ENCODE measurements around the gene ANKRD55.

The ANKRD55 gene

DNA sequence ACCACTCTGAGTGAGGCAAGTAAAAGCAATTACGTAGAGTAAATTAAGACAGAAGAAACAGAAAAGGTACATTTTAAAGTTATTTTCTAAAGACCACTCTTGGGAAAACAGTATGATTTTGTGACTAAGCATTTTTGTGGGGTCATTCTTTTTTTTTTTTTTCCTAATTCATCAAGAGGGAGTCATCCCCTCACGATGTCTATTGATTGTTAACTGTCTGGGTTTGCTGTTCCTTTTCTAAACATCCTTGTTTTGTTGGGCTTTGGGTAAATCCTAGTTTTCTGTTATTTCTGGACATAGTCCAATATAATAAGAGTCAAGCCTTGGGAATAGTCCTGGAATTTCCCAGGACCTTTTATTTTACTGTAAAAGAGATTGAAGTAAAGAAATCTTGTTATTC, 63.8 kb downstream of the ANKRD55 start:
- no peaks in the 10 kb centered on the region for H3K27me3 ChIP-seq (replicated peaks; ENCODE audit: control insufficient read depth, insufficient read depth, low read length)
- H3K4me3 ChIP-seq (replicated peaks; ENCODE audit: low read depth, low read length): no peak overlapping the region
- no peak for DNase-seq (ENCODE audit: extremely low read depth, insufficient read length)
- no peaks in the 10 kb centered on the region for H3K36me3 ChIP-seq (ENCODE audit: control insufficient read depth, insufficient read depth, low read length)
- TF ChIP-seq, protein P1, sequence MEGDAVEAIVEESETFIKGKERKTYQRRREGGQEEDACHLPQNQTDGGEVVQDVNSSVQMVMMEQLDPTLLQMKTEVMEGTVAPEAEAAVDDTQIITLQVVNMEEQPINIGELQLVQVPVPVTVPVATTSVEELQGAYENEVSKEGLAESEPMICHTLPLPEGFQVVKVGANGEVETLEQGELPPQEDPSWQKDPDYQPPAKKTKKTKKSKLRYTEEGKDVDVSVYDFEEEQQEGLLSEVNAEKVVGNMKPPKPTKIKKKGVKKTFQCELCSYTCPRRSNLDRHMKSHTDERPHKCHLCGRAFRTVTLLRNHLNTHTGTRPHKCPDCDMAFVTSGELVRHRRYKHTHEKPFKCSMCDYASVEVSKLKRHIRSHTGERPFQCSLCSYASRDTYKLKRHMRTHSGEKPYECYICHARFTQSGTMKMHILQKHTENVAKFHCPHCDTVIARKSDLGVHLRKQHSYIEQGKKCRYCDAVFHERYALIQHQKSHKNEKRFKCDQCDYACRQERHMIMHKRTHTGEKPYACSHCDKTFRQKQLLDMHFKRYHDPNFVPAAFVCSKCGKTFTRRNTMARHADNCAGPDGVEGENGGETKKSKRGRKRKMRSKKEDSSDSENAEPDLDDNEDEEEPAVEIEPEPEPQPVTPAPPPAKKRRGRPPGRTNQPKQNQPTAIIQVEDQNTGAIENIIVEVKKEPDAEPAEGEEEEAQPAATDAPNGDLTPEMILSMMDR (IDR thresholded peaks at IDR 0.05; ENCODE audit: insufficient read depth, low read length, poor library complexity, severe bottlenecking): no peak

DNA sequence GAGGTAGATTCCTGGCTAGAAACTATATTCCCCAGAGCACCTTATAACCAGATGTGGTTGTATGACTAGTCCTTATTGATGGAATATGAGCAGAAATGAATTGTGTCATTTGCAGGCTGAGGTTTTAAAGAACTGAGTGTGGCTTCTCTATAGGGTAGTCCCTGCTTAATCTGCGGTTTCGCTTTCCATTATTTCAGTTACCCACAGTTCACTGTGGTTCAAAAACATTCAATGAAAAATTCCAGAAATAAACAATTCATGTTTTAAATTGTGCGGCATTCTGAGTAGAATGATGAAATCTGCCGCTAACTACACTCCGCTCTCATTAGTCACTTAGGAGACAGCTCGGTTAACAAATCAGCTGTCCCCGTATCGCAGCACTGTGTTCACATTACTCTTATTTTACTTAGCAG, 65.1 kb downstream of the ANKRD55 start:
- H3K36me3 ChIP-seq (ENCODE audit: control insufficient read depth, insufficient read depth, low read length): no peaks in the 10 kb centered on the region
- H3K27me3 ChIP-seq (replicated peaks; ENCODE audit: control insufficient read depth, insufficient read depth, low read length): no peaks in the 10 kb centered on the region
- DNase-seq (ENCODE audit: extremely low read depth, insufficient read length): no peak
- H3K4me3 ChIP-seq (replicated peaks; ENCODE audit: low read depth, low read length): no peak overlapping the region
- TF ChIP-seq, protein P1 (IDR thresholded peaks at IDR 0.05; ENCODE audit: insufficient read depth, low read length, poor library complexity, severe bottlenecking): no peak

DNA sequence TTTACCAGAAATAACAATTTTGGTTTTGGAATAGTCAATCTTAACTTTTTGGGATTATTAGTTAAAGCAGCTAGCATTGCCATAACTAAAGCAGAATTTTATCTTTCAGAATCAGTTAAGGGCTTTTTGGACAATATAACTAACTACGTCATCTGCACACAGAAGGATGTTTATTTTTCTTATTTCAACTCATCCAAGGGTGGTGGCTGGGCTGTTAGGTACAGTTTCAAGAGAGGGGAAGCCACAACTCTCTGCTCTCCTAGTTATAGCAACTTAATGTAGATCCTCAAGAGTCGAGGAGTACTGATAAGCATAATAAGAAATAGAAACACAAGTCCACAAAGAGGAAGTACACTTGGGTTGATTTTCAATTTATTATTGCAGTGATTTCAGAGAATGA, 65.6 kb downstream of the ANKRD55 start:
- no peak for DNase-seq (ENCODE audit: extremely low read depth, insufficient read length)
- TF ChIP-seq, protein P1 (IDR thresholded peaks at IDR 0.05; ENCODE audit: insufficient read depth, low read length, poor library complexity, severe bottlenecking): no peak
- H3K4me3 ChIP-seq (replicated peaks; ENCODE audit: low read depth, low read length): no peak overlapping the region

DNA sequence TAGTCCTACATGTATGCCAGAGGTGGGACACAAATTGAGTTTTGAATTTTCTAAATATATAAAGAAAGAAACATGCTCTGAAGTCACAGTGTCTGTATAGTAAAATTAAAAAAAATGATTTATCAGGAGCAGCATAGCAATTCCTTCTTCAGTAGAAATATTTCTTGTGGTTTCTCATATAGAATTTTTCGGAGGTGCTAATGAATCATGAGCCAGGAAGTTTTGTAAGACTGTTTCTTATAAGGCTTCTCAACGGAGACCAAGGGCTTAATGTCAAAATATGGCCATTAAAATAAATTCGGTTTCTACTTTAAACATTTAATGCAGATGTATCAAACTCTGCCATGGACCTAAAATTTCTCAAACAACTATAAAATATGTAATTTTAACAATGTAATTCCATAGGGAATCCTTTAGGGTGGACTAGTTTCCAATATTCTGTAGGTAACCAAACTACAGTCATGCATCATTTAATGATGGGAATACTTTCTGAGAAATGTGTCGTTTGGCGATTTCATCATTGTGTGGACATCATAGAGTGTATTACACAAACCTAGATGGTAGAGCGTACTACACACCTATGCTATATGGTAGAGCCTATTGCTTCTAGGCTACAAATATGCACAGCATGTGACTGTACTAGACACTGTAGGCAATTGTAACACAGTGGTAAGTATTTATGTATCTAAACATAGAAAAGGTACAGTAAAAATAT, 66.3 kb downstream of the ANKRD55 start:
- H3K36me3 ChIP-seq (ENCODE audit: control insufficient read depth, insufficient read depth, low read length): no peaks in the 10 kb centered on the region
- TF ChIP-seq, protein P1 (IDR thresholded peaks at IDR 0.05; ENCODE audit: insufficient read depth, low read length, poor library complexity, severe bottlenecking): no peak
- H3K27me3 ChIP-seq (replicated peaks; ENCODE audit: control insufficient read depth, insufficient read depth, low read length): no peaks in the 10 kb centered on the region
- no peak overlapping the region for H3K4me3 ChIP-seq (replicated peaks; ENCODE audit: low read depth, low read length)
- DNase-seq (ENCODE audit: extremely low read depth, insufficient read length): no peak

More for the DNA sequence above, 65.6 kb downstream of the ANKRD55 start:
- H3K36me3 ChIP-seq (ENCODE audit: control insufficient read depth, insufficient read depth, low read length): no peaks in the 10 kb centered on the region
- no peaks in the 10 kb centered on the region for H3K27me3 ChIP-seq (replicated peaks; ENCODE audit: control insufficient read depth, insufficient read depth, low read length)

DNA sequence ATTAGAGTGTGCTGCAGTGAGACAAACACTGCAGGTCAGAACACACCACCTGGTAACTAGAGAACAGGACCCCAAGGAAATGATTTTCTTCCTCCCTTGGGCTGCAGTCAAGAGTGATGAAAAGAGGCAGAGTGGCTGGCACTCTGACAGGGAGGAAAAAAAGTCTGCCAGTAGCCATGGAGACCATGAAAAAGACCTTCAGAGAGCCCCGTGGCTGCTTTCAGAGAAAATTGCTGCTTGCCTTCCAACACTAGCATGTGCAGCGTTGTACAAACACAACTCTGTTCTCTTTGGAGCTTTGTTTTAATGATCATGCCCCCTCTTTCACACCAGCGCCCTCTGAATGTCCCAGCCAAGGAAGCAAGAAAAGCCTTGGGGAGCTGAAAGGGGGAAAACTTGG, 68.8 kb downstream of the ANKRD55 start:
- no peak for DNase-seq (ENCODE audit: extremely low read depth, insufficient read length)
- Histone ChIP-seq H3K36me3 (ENCODE audit: control insufficient read depth, insufficient read depth, low read length) (no peaks in the 10 kb centered on the region), H3K27me3 (replicated peaks; ENCODE audit: control insufficient read depth, insufficient read depth, low read length) (no peaks in the 10 kb centered on the region), H3K4me3 (replicated peaks; ENCODE audit: low read depth, low read length) (no peak overlapping the region)
- TF ChIP-seq, protein P1 (IDR thresholded peaks at IDR 0.05; ENCODE audit: insufficient read depth, low read length, poor library complexity, severe bottlenecking): no peak

DNA sequence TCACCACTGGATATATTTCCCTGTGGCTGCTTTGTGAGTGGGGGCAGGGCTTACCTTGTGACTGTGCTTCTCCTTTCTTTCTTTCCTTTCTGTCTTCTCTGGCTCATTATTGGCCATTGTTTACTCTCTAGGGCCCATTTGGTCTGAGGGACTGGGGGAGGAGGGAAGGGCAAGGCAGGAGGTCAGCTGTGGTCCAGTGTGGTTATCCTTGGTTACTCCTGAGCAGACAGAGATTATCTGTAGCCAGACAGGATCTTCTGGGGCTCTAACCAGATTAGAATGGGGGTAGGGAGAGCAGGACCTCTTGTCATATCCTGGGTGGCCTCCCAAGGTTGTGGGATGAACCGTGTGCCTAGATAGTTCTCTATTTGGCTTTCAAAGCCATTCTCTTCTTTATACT, 71.2 kb downstream of the ANKRD55 start:
- H3K4me3 ChIP-seq (replicated peaks; ENCODE audit: low read depth, low read length): no peak overlapping the region
- DNase-seq (ENCODE audit: extremely low read depth, insufficient read length): no peak
- H3K27me3 ChIP-seq (replicated peaks; ENCODE audit: control insufficient read depth, insufficient read depth, low read length): no peaks in the 10 kb centered on the region
- H3K36me3 ChIP-seq (ENCODE audit: control insufficient read depth, insufficient read depth, low read length): no peaks in the 10 kb centered on the region
- TF ChIP-seq, protein P1 (IDR thresholded peaks at IDR 0.05; ENCODE audit: insufficient read depth, low read length, poor library complexity, severe bottlenecking): no peak
